ENCODE data around the gene FADS2.

DNA sequence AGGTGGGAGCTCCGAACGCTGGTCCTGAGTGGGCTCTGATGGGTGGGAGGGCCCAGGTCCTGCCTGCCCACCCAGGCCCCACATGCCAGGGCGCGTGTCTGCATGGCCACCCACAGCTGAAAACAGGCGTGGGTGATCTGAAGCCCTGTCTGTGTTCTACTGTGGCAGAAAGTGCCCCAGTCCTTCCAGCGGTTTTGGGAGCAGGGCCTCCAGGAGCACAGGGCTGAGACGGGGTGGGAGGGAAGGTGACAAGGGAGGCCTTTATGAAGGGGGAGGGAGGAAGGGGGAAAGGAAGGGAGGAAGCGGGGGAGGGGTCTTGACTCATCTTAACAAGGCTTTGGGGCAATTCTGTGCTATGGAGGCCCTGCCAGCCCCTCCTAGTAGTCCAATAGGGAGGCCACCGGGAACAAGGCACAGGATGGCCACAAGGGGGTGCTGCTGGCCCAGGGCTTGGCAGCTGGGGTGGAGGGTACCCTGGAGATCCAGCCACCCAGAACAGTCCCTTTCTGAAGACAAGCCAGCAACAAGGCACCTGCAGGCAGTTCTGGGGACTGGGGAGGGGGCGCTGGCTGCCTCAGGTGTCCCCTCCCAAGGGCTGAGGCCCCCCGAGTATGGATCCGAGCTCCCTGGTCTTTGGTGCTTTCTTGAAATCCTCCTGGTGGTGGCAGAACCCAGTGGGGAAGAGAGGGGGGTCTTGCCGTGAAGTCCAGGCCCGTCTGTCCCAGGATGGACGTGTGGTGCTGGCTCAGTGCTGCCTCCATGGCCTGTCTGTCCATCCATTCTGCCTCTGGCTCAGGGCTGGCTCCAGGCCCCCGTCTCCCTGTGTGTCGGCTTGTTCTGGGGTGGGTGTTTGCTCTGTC is 69.5 kb downstream of the FADS2 start:
- TF ChIP-seq, protein P1, sequence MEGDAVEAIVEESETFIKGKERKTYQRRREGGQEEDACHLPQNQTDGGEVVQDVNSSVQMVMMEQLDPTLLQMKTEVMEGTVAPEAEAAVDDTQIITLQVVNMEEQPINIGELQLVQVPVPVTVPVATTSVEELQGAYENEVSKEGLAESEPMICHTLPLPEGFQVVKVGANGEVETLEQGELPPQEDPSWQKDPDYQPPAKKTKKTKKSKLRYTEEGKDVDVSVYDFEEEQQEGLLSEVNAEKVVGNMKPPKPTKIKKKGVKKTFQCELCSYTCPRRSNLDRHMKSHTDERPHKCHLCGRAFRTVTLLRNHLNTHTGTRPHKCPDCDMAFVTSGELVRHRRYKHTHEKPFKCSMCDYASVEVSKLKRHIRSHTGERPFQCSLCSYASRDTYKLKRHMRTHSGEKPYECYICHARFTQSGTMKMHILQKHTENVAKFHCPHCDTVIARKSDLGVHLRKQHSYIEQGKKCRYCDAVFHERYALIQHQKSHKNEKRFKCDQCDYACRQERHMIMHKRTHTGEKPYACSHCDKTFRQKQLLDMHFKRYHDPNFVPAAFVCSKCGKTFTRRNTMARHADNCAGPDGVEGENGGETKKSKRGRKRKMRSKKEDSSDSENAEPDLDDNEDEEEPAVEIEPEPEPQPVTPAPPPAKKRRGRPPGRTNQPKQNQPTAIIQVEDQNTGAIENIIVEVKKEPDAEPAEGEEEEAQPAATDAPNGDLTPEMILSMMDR (IDR thresholded peaks at IDR 0.05; ENCODE audit: poor library complexity, severe bottlenecking), result peak; percentile 60
- TF ChIP-seq, protein P2, sequence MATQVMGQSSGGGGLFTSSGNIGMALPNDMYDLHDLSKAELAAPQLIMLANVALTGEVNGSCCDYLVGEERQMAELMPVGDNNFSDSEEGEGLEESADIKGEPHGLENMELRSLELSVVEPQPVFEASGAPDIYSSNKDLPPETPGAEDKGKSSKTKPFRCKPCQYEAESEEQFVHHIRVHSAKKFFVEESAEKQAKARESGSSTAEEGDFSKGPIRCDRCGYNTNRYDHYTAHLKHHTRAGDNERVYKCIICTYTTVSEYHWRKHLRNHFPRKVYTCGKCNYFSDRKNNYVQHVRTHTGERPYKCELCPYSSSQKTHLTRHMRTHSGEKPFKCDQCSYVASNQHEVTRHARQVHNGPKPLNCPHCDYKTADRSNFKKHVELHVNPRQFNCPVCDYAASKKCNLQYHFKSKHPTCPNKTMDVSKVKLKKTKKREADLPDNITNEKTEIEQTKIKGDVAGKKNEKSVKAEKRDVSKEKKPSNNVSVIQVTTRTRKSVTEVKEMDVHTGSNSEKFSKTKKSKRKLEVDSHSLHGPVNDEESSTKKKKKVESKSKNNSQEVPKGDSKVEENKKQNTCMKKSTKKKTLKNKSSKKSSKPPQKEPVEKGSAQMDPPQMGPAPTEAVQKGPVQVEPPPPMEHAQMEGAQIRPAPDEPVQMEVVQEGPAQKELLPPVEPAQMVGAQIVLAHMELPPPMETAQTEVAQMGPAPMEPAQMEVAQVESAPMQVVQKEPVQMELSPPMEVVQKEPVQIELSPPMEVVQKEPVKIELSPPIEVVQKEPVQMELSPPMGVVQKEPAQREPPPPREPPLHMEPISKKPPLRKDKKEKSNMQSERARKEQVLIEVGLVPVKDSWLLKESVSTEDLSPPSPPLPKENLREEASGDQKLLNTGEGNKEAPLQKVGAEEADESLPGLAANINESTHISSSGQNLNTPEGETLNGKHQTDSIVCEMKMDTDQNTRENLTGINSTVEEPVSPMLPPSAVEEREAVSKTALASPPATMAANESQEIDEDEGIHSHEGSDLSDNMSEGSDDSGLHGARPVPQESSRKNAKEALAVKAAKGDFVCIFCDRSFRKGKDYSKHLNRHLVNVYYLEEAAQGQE (IDR thresholded peaks at IDR 0.05; ENCODE audit: borderline replicate concordance), result no peak
- TF ChIP-seq EZH2 (IDR thresholded peaks at IDR 0.05; ENCODE audit: borderline replicate concordance, insufficient read depth, low read length, poor library complexity, severe bottlenecking) (no peak), EP300 (conservative IDR thresholded peaks at IDR 0.05; ENCODE audit: poor library complexity, severe bottlenecking) (no peak), RAD21 (conservative IDR thresholded peaks at IDR 0.05) (peak; percentile 60), SMC3 (conservative IDR thresholded peaks at IDR 0.05; ENCODE audit: poor library complexity) (peak; percentile 68), MXI1 (conservative IDR thresholded peaks at IDR 0.05; ENCODE audit: poor library complexity, severe bottlenecking) (no peak)
